Ovary (tissue), 9 donors: ENCODE data around the gene CIITA. TPM values are rescaled to one million over a fixed set of nuclear protein-coding genes. Genes with fewer than 3 reads are reported as not detected.
A peak's percentile ranks its signal among the peaks of the same experiment; 100 is the strongest.

ENCODE experiments used
- DNase-seq, 5 donors: peaks; one replicate each; pipeline ENCODE4 v3.0.0-alpha.2; 2019 to 2020
- H3K27ac ChIP-seq, 2 donors: fragments of 200-600 bp; one replicate each; pipeline versions ENCODE4 v1.5.1 to v1.8.0; 2019 to 2022
- H3K27me3 ChIP-seq: fragments of 200-600 bp; one replicate; pipeline ENCODE4 v1.8.0; 2022
- H3K36me3 ChIP-seq: fragments of 200-600 bp; sonication (generic); one replicate; pipeline ENCODE4 v1.5.1; 2019
- H3K4me1 ChIP-seq: one replicate; pipeline ENCODE4 v1.8.1; 2013; ENCODE audit warnings: mild to moderate bottlenecking, moderate library complexity; ENCODE audit not compliant: insufficient read depth
- H3K4me3 ChIP-seq: fragments of 200-600 bp; sonication (generic); one replicate; pipeline ENCODE4 v1.5.1; 2017
- H3K9me3 ChIP-seq, 2 donors: fragments of 200-600 bp in 1 of 2; sonication (generic) in 1 of 2; one replicate each; pipeline versions ENCODE4 v1.5.1 to v1.8.1; 2013 to 2019; ENCODE audit warnings: mild to moderate bottlenecking in 1 of 2, moderate library complexity in 1 of 2
- CTCF ChIP-seq, 3 donors: fragments of 450-650 bp in 2 of 3; fragments of 200-600 bp in 1 of 3; IDR thresholded peaks; one replicate each; pipeline versions ENCODE4 v1.5.1 to v1.8.0; 2016 to 2022; ENCODE audit warnings: antibody characterized with exemption in 3 of 3, mild to moderate bottlenecking in 1 of 3
- EP300 ChIP-seq: sonication (generic); formaldehyde crosslinking; IDR thresholded peaks from one replicate; pipeline ENCODE4 v1.6.1; 2017; ENCODE audit warnings: antibody characterized with exemption
- POLR2A ChIP-seq: fragments of 450-650 bp; IDR thresholded peaks from one replicate; pipeline ENCODE4 v1.6.1; 2017; ENCODE audit warnings: antibody characterized with exemption, mild to moderate bottlenecking, moderate library complexity
- WGBS, 3 donors: extraction: QIAGEN DNeasy Blood & Tissue Kit in 1 of 3; methylation state at CpG; one replicate each; pipeline versions ENCODE4 v1.1.5 to v1.1.7; 2013 to 2017; 5-methylcytosine and 5-hydroxymethylcytosine counted together
- intact Hi-C, 4 donors: fragments of 100-400 bp; cut with DNase I; formaldehyde crosslinking; loops; one replicate each; pipeline versions ENCODE4 v1.11.0 to v1.15.1; 2022 to 2023
- polyA plus RNA-seq, 2 donors: library from polyadenylated mRNA; stranded (reverse); fragments of 200-250 nt in 1 of 2; fragments of 350-450 nt in 1 of 2; fragmentation: Illumina TruSeq in 1 of 2; extraction: RNeasy Lipid Tissue Mini Kit (QIAGEN cat#74804) in 1 of 2; gene quantifications; one replicate each; pipeline ENCODE4 v1.2.3, GENCODE V29; 2013 to 2014
- total RNA-seq, 7 donors: library from RNA; depleted of rRNA in 2 of 7; stranded (reverse); fragments of >200 nt in 2 of 7; fragmentation: NEBNext Ultra II Directional in 3 of 7; extraction: Animal tissue kit (Norgen Biotek cat#: 25700) in 3 of 7; gene quantifications; one replicate each; pipeline versions ENCODE4 v1.1.0 to v1.2.4, GENCODE V29; 2016 to 2023
- donor health status: DM: no; HTN: no; CAD: no; lungs with moderate emphysema.
- donor health status: DM: no; HTN: no; CAD: no.
- donor health status: Bipolar disorder and iron deficiency.
- donor health status: DM: yes; HTN: yes; CAD: no.
- donor health status: DM: no; HTN: no; CAD: no.
- donor health status: DM: yes; HTN: yes; CAD: no.

CIITA gene
- total and polyA plus RNA-seq, 9 donors = 2.9 to 19.9 (median 7.2) TPM

DNA sequence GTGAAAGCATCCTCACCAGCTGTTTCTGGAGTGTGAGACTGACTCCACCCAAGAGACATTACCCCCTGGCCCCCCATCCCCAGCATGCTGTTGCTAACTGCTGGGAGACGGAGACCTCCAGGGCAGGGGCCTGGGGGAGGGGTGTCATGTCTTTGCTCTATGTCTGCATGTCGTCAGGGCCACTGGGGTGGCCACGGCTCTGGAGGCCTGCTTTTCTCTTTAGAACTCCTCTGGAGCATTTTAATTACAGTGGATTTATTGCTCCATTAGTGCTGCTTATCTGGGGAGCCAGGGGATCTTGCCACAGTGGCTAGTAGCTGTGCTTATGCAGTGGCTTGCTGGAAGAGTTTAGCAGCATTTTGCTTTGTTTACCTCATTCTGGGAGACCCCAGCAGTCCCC, 99.6 kb downstream of the CIITA start:
- TF ChIP-seq CTCF (IDR thresholded peaks at IDR 0.05) (no peak), POLR2A (no peak), EP300 (no peak)
- no peak for DNase-seq
- Histone ChIP-seq H3K36me3 (no peaks in the 10 kb centered on the region), H3K4me1 (peaks cover 10% of the 10 kb centered on the region), H3K9me3 (no peaks in the 10 kb centered on the region), H3K27ac (no peak overlapping the region), H3K27me3 (no peaks in the 10 kb centered on the region), H3K4me3 (no peak overlapping the region)
- WGBS, 3 donors = 68 to 88% (median 73%) methylated on average over 3 of the region's 3 CpGs
- intact Hi-C loops = loop anchor here in 1 of 4 donors (10.0 kb wide), 1 partner anchor 108 kb away; no protein-coding TSS in a partner anchor

- Histone ChIP-seq H3K27me3 (no peaks in the 10 kb centered on the region), H3K4me1 (peaks cover 2% of the 10 kb centered on the region), H3K36me3 (no peaks in the 10 kb centered on the region), H3K4me3 (no peak overlapping the region), H3K27ac (peak overlapping the region in 1 of 2 donors; percentile 79), H3K9me3 (no peaks in the 10 kb centered on the region)
- WGBS, 3 donors = 87 to 90% (median 89%) methylated on average over 6 of the region's 6 CpGs
- intact Hi-C loops = loop anchor here in 1 of 4 donors (10.0 kb wide), 1 partner anchor 107 kb away; no protein-coding TSS in a partner anchor
- no peak for TF ChIP-seq CTCF (IDR thresholded peaks at IDR 0.05)
- DNase-seq = no peak
These were observed 101.1 kb downstream of the CIITA start for GRCh38 chr16:10978124-10978523.

DNA sequence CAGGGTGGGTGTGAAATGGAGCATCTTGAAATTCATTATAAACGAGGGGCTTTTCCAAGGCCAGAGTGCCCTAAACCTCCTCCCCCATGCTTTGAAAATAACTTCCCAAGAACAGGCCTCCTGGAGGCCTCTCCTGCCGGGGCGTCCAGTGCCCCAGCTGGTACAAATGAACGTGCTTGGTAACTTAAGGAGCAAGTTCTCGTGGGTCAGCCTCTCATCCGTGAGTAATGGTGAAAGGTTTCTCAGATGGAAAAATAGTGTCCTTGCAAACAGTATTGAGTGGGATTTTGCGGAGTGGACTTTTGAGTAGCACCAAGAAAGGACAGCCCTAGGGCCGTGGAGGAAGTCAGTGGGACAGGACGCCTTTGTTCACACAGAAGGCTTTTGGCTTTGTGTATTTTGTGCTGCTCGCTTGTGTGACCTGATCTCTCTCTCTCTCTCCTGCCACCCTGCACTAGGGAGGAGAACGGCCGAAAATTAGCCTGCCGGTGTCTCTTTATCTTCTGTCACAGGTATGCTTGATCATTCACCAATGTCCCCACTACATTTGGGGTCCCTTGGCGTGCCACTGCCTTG, 102.0 kb downstream of the CIITA start:
- H3K36me3 ChIP-seq = no peaks in the 10 kb centered on the region
- 71 to 82% (median 77%) methylated on average over 14 of the region's 14 CpGs for WGBS, 3 donors
- TF ChIP-seq EP300 = no peak
- TF ChIP-seq POLR2A = no peak
- no peak for TF ChIP-seq CTCF (IDR thresholded peaks at IDR 0.05)
- no peak overlapping the region for H3K4me3 ChIP-seq
- peaks cover 2% of the 10 kb centered on the region for H3K4me1 ChIP-seq
- H3K9me3 ChIP-seq = no peaks in the 10 kb centered on the region
- no peaks in the 10 kb centered on the region for H3K27me3 ChIP-seq
- peak overlapping the region in 1 of 2 donors; percentile 79 for H3K27ac ChIP-seq
- intact Hi-C loops = loop anchor here in 1 of 4 donors (10.0 kb wide), 1 partner anchor 106 kb away; no protein-coding TSS in a partner anchor
- DNase-seq = no peak

DNA sequence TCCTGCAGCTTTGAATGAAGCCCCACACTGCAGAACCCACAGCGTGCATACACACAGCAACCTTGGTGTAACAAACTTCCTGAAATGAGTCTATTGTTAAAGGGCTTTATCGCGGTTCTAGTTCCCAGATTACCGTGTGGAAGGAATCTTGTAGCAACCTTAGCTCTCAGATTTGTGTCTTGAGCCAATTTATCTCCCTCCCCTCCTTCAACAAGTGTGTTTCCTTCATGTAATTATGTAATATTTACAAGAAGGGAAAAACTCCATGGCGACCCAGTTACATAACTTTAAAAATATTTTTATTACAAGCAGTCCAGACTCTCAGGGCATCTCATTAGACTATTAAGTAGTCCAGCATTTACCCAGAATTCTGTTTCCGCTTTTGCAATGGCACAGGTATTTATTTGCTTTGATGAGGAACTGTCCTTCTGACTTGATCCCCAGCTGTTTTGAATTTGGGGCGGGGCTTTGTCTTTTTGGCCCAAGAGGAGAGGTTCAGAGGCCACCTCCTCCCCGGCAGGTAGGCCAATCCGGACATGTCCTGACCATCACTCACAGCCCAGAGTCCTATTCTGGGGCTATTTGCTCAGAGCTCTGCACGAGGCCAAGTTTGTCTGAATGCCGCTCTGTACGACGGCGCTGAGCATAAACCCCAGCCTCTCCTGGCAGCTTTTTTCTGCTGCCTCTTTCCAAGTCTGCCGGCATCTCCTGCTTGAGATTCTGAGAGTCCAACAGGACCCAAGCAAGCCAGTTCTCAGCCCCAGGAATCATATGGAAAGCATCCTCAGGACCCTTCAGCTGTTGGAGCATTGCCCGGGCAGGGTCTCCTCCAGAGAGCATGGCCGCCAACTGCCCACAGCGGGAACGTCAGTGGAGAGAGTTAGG, 103.0 kb downstream of the CIITA start:
- peak overlapping the region in 1 of 2 donors; percentile 79 for H3K27ac ChIP-seq
- no peak for TF ChIP-seq POLR2A
- no peak for TF ChIP-seq CTCF (IDR thresholded peaks at IDR 0.05)
- no peak for TF ChIP-seq EP300
- DNase-seq = peak; percentile 55 to 71 (median 64)
- no peaks in the 10 kb centered on the region for H3K36me3 ChIP-seq
- 19 to 24% (median 22%) methylated on average over 19 of the region's 19 CpGs for WGBS, 3 donors
- H3K4me3 ChIP-seq = no peak overlapping the region
- intact Hi-C loops = loop anchor here in 1 of 4 donors (10.0 kb wide), 1 partner anchor 105 kb away; no protein-coding TSS in a partner anchor
- no peaks in the 10 kb centered on the region for H3K9me3 ChIP-seq
- H3K27me3 ChIP-seq = no peaks in the 10 kb centered on the region
- H3K4me1 ChIP-seq = peaks cover 2% of the 10 kb centered on the region
